Activated CD4-positive, alpha-beta T cell treated with anti-CD3 and anti-CD28 coated beads for 36 hours (primary cell): ENCODE results near the gene ARHGAP23. TPM values are rescaled to one million over a fixed set of nuclear protein-coding genes. Genes with fewer than 3 reads are reported as not detected.

Source experiments
- ATAC-seq: fragments of 200-7000 bp; cut with Tn5 transposase; one replicate; pipeline ENCODE4 v1.10.0; 2021; ENCODE audit warnings: mild to moderate bottlenecking, moderate library complexity
- CTCF ChIA-PET: fragments of 350-600 bp; sonication (Branson Sonifier 250); formaldehyde crosslinking; loops from one replicate; lab custom pipeline; 2021; ENCODE audit warnings: antibody characterized with exemption; lab: Charles Lee
- POLR2A ChIA-PET: fragments of 350-600 bp; sonication (Branson Sonifier 250); formaldehyde crosslinking; loops from one replicate; lab custom pipeline; 2021; ENCODE audit warnings: antibody characterized with exemption, inconsistent platforms; lab: Charles Lee
- DNase-seq: peaks from one replicate; pipeline ENCODE4 v3.0.0-alpha.2; 2020
- H3K27ac Mint-ChIP-seq: one replicate; pipeline ENCODE4 v1.8.0; 2021; ENCODE audit warnings: mixed read lengths
- H3K27me3 Mint-ChIP-seq: one replicate; pipeline ENCODE4 v1.8.0; 2021; ENCODE audit warnings: mixed read lengths
- H3K36me3 Mint-ChIP-seq: one replicate; pipeline ENCODE4 v1.8.0; 2021; ENCODE audit warnings: low read depth, mixed read lengths
- H3K4me1 Mint-ChIP-seq: one replicate; pipeline ENCODE4 v1.8.0; 2021; ENCODE audit warnings: mixed read lengths
- H3K4me3 Mint-ChIP-seq: one replicate; pipeline ENCODE4 v1.8.0; 2021; ENCODE audit warnings: mild to moderate bottlenecking, moderate library complexity, mixed read lengths
- H3K9me3 Mint-ChIP-seq: one replicate; pipeline ENCODE4 v1.8.0; 2021; ENCODE audit warnings: low read depth, mixed read lengths
- intact Hi-C, 2 experiments: fragments of 100-400 bp; cut with DNase I in 1 of 2; cut with micrococcal nuclease in 1 of 2; formaldehyde crosslinking; loops; one replicate each; pipeline versions ENCODE4 v1.14.2 to v1.15.1; 2022 to 2024; cut with DNase I, micrococcal nuclease
- total RNA-seq, 2 experiments: library from RNA; stranded (reverse); gene quantifications; one replicate each; pipeline ENCODE4 v1.2.3, GENCODE V29; 2021

The ARHGAP23 gene
- total RNA-seq, 2 experiments from 2014 or later: 0.55 to 0.86 TPM

DNA sequence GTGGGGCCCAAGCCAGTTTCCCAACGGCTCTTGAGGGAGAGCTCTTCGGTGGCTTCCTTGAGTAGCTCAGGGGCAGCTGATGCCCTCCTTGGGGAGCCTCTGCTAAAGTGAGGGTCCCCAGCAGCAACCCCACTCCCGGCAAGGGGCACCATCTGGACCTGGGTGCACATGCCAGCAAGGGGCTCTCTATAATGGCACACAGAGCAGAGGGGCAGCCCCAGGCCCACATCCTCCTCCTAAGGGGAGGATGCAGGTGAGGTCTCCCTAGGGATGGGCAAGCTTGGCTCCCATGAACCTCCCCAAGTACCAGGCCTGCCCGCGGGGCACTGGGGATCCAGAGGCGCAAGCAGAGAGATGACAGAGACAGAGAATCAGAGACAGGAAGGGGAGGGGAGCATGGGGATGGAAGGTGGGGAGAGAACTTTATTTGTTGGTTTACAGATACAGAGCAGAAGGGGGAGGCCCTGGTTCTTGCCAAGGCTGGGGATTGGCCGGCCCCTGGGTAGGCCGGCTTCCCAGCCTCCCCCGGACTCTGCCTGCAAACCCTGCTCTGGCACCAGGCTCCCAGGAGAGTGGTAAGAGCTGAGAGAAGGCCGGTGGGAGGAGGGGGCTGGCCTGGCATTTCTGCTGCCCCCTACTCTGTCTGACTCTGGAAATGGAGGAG is 116.0 kb downstream of the ARHGAP23 start:
- CTCF ChIA-PET: interaction anchor here (0.6 to 0.8 kb wide), 2 partner anchors 213 to 310 kb away, joined by 3 read pairs; no protein-coding TSS in a partner anchor
- no peak for ATAC-seq
- H3K27ac Mint-ChIP-seq: no peak overlapping the region
- no peak for DNase-seq
- no peak overlapping the region for H3K4me3 Mint-ChIP-seq
- H3K9me3 Mint-ChIP-seq: no peaks in the 10 kb centered on the region
- H3K36me3 Mint-ChIP-seq: no peaks in the 10 kb centered on the region
- intact Hi-C loops: loop anchor here in 1 of 2 experiments (5.0 kb wide), 1 partner anchor 48 kb away; no protein-coding TSS in a partner anchor
- POLR2A ChIA-PET: no interaction called here
- H3K4me1 Mint-ChIP-seq: no peaks in the 10 kb centered on the region
- peaks cover 10% of the 10 kb centered on the region for H3K27me3 Mint-ChIP-seq

DNA sequence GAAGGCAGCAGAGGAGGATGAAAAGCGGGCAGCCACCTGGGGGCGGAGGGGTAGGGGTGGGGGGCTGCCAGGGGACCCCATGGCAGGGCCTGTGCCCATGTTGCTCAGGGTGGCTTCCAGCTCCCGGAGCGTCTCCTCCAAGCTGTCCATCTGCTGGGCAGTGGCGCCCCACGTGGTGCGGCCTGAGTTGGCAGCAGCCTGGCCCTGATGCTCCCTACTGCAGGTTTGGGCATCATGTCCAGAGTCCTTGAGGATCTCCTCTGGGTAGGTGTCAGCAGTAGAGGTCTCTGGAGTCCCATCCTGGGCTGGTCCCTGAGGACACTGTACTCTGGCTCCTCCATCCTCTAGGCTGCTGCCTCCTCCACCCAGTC is 116.6 kb downstream of the ARHGAP23 start:
- no peak for ATAC-seq
- CTCF ChIA-PET: interaction anchor here (0.8 to 0.9 kb wide), 2 partner anchors 8 to 309 kb away, joined by 3 read pairs; no protein-coding TSS in a partner anchor

DNA sequence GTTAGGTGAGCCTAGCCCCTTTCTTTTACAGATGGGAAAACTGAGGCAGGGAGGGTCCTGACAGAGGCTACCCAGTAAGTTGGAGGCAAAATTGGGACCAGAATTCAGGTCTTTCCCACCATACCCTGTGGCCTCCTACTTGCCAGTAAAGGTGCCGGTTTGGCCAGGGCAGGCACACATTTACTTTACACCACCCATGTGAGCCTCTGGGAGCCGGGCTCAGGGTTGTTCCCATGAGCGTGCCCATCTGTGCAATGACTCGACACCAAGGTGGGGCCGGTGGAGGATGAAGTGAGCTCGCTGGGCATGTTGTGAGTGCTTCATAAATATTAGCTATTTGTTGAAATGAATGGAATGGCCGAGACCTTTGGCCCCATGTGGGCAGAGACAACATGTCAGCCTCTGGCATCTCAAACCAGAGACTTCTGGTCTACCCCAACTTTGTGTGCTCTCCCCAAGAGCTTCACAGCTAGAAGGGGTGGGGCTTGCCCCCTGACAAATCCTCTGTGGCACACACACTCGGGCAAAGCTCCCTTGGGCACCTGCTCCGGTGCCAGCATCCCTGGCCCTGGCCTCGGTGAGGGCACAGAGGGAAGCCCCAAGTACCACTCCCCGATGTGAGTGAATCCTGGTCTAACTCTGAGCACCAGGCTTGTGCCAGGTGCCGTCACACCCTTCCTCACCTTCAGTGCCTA is 117.4 kb downstream of the ARHGAP23 start:
- ChIA-PET CTCF (interaction anchor here (0.6 to 4.5 kb wide), 6 partner anchors 8 to 1839 kb away, joined by 3 to 28 read pairs (median 4); no protein-coding TSS in a partner anchor), POLR2A (no interaction called here)
- ATAC-seq: no peak
- Mint-ChIP-seq H3K4me3 (no peak overlapping the region), H3K36me3 (no peaks in the 10 kb centered on the region), H3K4me1 (no peaks in the 10 kb centered on the region), H3K27me3 (peaks cover 11% of the 10 kb centered on the region), H3K27ac (no peak overlapping the region), H3K9me3 (no peaks in the 10 kb centered on the region)
- DNase-seq: no peak
- intact Hi-C loops: no loop called here

More for the DNA sequence above, 116.6 kb downstream of the ARHGAP23 start:
- POLR2A ChIA-PET: no interaction called here
- no peaks in the 10 kb centered on the region for H3K36me3 Mint-ChIP-seq
- no peaks in the 10 kb centered on the region for H3K9me3 Mint-ChIP-seq
- intact Hi-C loops: loop anchor here in 1 of 2 experiments (5.0 kb wide), 1 partner anchor 47 kb away; no protein-coding TSS in a partner anchor
- no peak for DNase-seq
- peaks cover 14% of the 10 kb centered on the region for H3K27me3 Mint-ChIP-seq
- no peak overlapping the region for H3K4me3 Mint-ChIP-seq
- no peak overlapping the region for H3K27ac Mint-ChIP-seq
- no peaks in the 10 kb centered on the region for H3K4me1 Mint-ChIP-seq

GRCh38 chr17:38546396-38546795 is 118.1 kb downstream of the ARHGAP23 start:
- no peaks in the 10 kb centered on the region for H3K4me1 Mint-ChIP-seq
- ChIA-PET POLR2A (no interaction called here), CTCF (interaction anchor here (0.6 to 4.5 kb wide), 4 partner anchors 13 to 830 kb away, joined by 3 to 28 read pairs (median 4); no protein-coding TSS in a partner anchor)
- ATAC-seq (no peak), DNase-seq (no peak)
- H3K9me3 Mint-ChIP-seq: no peaks in the 10 kb centered on the region
- intact Hi-C loops: no loop called here
- no peak overlapping the region for H3K27ac Mint-ChIP-seq
- no peaks in the 10 kb centered on the region for H3K36me3 Mint-ChIP-seq
- H3K27me3 Mint-ChIP-seq: peaks cover 10% of the 10 kb centered on the region
- no peak overlapping the region for H3K4me3 Mint-ChIP-seq

GRCh38 chr17:38547444-38547843 is 119.2 kb downstream of the ARHGAP23 start:
- Mint-ChIP-seq H3K4me3 (no peak overlapping the region), H3K9me3 (no peaks in the 10 kb centered on the region), H3K4me1 (no peaks in the 10 kb centered on the region), H3K27me3 (peaks cover 7% of the 10 kb centered on the region), H3K27ac (no peak overlapping the region), H3K36me3 (no peaks in the 10 kb centered on the region)
- ChIA-PET CTCF (interaction anchor here (1.4 to 4.5 kb wide), 2 partner anchors 12 to 58 kb away, joined by 4 to 28 read pairs; no protein-coding TSS in a partner anchor), POLR2A (no interaction called here)
- ATAC-seq (no peak), DNase-seq (no peak)
- intact Hi-C loops: no loop called here

- intact Hi-C loops: no loop called here
- Mint-ChIP-seq H3K4me1 (no peaks in the 10 kb centered on the region), H3K9me3 (no peaks in the 10 kb centered on the region), H3K27ac (no peak overlapping the region), H3K4me3 (no peak overlapping the region), H3K36me3 (no peaks in the 10 kb centered on the region), H3K27me3 (peaks cover 7% of the 10 kb centered on the region)
- DNase-seq: no peak
- CTCF ChIA-PET: interaction anchor here (0.6 to 4.5 kb wide), 3 partner anchors 10 to 186 kb away, joined by 3 to 28 read pairs (median 3); no protein-coding TSS in a partner anchor
- ATAC-seq: no peak
- POLR2A ChIA-PET: no interaction called here
Observed at GRCh38 chr17:38549285-38549684, 121.0 kb downstream of the ARHGAP23 start.

DNA sequence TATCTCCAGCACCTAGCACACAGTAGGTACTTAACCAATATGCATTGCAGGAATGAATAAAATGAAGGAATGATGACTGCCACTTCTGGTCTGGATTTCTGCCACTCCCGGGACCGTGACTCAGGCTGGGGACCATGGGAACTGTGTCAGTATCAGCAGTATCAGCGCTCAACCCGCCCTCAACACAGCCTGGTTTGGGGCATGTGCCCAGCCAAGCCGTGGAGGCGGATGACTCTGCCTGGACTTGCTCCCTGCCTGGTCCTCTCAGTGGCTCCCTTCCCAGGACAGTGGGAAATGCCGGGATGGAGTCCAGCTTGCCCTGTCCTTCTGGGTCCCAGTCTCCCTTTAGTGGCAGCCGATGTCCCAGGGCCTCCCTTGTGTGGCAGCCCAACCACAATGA is 122.4 kb downstream of the ARHGAP23 start:
- Mint-ChIP-seq H3K27ac (no peak overlapping the region), H3K36me3 (no peaks in the 10 kb centered on the region), H3K4me3 (no peak overlapping the region), H3K4me1 (no peaks in the 10 kb centered on the region), H3K9me3 (no peaks in the 10 kb centered on the region), H3K27me3 (peaks cover 7% of the 10 kb centered on the region)
- POLR2A ChIA-PET: no interaction called here
- intact Hi-C loops: no loop called here
- CTCF ChIA-PET: interaction anchor here (4.5 kb wide), 1 partner anchor 8 kb away, joined by 28 read pairs; no protein-coding TSS in a partner anchor
- ATAC-seq (no peak), DNase-seq (no peak)

DNA sequence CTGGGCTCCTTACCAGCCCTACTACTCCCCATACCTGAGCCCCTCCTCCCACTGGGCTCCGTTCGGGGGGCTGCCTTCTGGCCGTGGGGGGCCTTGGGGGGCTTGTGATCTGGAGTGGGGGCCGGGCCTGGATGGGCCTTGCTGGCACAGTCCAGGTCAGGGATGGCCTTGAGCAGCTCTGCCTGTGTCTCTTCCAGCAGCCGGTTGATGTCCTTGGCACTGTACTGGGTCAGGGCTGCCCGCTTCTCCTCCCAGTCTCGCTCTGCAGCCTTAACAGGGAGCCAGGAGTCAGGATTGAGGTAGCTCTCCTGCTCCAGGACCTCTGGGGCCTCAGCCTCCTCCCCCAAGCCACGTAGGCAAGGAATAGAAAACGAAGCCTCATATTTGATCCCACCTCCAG is 122.9 kb downstream of the ARHGAP23 start:
- DNase-seq (no peak), ATAC-seq (no peak)
- H3K27ac Mint-ChIP-seq: no peak overlapping the region
- H3K4me1 Mint-ChIP-seq: no peaks in the 10 kb centered on the region
- no peaks in the 10 kb centered on the region for H3K9me3 Mint-ChIP-seq
- intact Hi-C loops: no loop called here
- H3K4me3 Mint-ChIP-seq: no peak overlapping the region
- POLR2A ChIA-PET: no interaction called here
- no peaks in the 10 kb centered on the region for H3K36me3 Mint-ChIP-seq
- H3K27me3 Mint-ChIP-seq: peaks cover 7% of the 10 kb centered on the region
- CTCF ChIA-PET: interaction anchor here (9.0 kb wide), 1 partner anchor 115 kb away, joined by 145 read pairs; no protein-coding TSS in a partner anchor

- DNase-seq (no peak), ATAC-seq (no peak)
- POLR2A ChIA-PET: no interaction called here
- Mint-ChIP-seq H3K36me3 (no peaks in the 10 kb centered on the region), H3K9me3 (no peaks in the 10 kb centered on the region), H3K4me1 (no peaks in the 10 kb centered on the region), H3K27me3 (peaks cover 4% of the 10 kb centered on the region), H3K4me3 (no peak overlapping the region), H3K27ac (no peak overlapping the region)
- intact Hi-C loops: no loop called here
- CTCF ChIA-PET: interaction anchor here (0.6 to 9.0 kb wide), 2 partner anchors 64 to 113 kb away, joined by 3 to 145 read pairs; no protein-coding TSS in a partner anchor
Observed at GRCh38 chr17:38552343-38552742, 124.1 kb downstream of the ARHGAP23 start.

- no peak for ATAC-seq
- H3K27me3 Mint-ChIP-seq: peaks cover 6% of the 10 kb centered on the region
- intact Hi-C loops: loop anchor here in 1 of 2 experiments (5.0 kb wide), 1 partner anchor 198 kb away; the partner anchor contains the start of gene PSMB3
- ChIA-PET CTCF (interaction anchor here (0.7 to 9.0 kb wide), 7 partner anchors 10 to 180 kb away, joined by 3 to 145 read pairs (median 4); no protein-coding TSS in a partner anchor), POLR2A (no interaction called here)
- H3K4me1 Mint-ChIP-seq: peaks cover 16% of the 10 kb centered on the region
- no peak for DNase-seq
- no peak overlapping the region for H3K4me3 Mint-ChIP-seq
- H3K9me3 Mint-ChIP-seq: no peaks in the 10 kb centered on the region
- no peak overlapping the region for H3K27ac Mint-ChIP-seq
- H3K36me3 Mint-ChIP-seq: no peaks in the 10 kb centered on the region
Observed at GRCh38 chr17:38554430-38555350, 126.4 kb downstream of the ARHGAP23 start.
